Fibroblast of lung (primary cell): ENCODE results near the gene THOC2.
"Not testable (repeated sequence)": the region's sequence is repeated elsewhere in the genome, so short reads cannot be mapped to it uniquely, and the experiment has no call there.

Source experiments
- CTCF ChIP-seq, 2 donors: IDR thresholded peaks in 1 of 2; conservative IDR thresholded peaks in 1 of 2; 1 replicate in 1 of 2; 2 replicates in 1 of 2; pipeline ENCODE4 v1.5.1; 2011 to 2012; ENCODE audit warnings: low read length in 2 of 2, control low read depth in 1 of 2, inconsistent platforms in 1 of 2, low read depth in 1 of 2, mild to moderate bottlenecking in 1 of 2
- EZH2 ChIP-seq: IDR thresholded peaks from 2 replicates; pipeline ENCODE4 v1.5.1; 2012; ENCODE audit warnings: low read length, control low read depth, mild to moderate bottlenecking; ENCODE audit errors: missing control alignments

- TF ChIP-seq CTCF (conservative IDR thresholded peaks at IDR 0.05 in 1 of 2, IDR thresholded peaks at IDR 0.05 in 1 of 2; ENCODE audit: low read depth in 1 of 2, low read length in 2 of 2); EZH2: not testable (repeated sequence)
Measured at GRCh38 chrX:123722193-123722592, 10.7 kb downstream of the THOC2 start.
